ENCODE results near the gene CDC20B. TPM values are rescaled to one million over a fixed set of nuclear protein-coding genes. Genes with fewer than 3 reads are reported as not detected.

Gene CDC20B
- total and polyA plus RNA-seq, 2 of the 8 experiments (the other 6 are each of a cell fraction or from before 2014, with no cell fraction given): 0.06 TPM; not detected in 1

DNA sequence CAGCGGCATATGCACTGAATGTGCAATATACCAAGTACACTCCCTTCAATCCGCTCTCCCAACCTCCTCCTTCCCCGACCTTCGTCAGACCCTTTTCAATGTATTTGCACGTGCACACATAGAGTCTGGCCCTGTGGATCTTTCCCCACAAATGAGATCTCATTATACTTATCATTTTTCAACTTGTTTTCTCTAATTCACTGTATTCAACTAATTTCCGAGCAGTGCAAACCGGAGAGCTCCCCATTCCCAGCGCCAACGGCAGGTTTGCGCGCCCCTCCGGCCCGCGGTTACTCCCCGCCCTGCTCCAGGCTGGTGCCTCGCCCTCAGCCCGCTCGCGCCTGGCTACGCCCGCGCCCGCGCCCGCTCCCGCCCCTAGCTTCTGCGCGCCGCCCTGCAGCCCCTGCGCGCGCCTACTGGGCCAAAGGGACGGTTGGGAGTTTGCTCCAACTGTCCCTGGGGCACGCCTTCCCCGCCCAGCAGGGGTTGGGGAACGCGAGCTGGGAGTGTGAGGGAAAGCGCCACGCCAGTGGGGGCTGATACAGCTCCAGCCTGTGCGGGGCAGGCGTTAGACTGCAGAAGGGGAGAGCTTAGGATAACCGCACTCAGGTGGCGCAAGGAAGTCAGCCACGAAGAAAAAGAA lies 3.3 kb upstream of the CDC20B start (continued):
- TF ChIP-seq, protein P1, sequence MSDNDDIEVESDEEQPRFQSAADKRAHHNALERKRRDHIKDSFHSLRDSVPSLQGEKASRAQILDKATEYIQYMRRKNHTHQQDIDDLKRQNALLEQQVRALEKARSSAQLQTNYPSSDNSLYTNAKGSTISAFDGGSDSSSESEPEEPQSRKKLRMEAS (IDR thresholded peaks at IDR 0.05): peak; percentile 78
- TF ChIP-seq JUN (IDR thresholded peaks at IDR 0.05; ENCODE audit: low read depth, low read length): no peak
- no peak for TF ChIP-seq SIX5 (IDR thresholded peaks at IDR 0.05; ENCODE audit: low read depth, low read length)
- TF ChIP-seq, protein P2, sequence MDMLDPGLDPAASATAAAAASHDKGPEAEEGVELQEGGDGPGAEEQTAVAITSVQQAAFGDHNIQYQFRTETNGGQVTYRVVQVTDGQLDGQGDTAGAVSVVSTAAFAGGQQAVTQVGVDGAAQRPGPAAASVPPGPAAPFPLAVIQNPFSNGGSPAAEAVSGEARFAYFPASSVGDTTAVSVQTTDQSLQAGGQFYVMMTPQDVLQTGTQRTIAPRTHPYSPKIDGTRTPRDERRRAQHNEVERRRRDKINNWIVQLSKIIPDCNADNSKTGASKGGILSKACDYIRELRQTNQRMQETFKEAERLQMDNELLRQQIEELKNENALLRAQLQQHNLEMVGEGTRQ (IDR thresholded peaks at IDR 0.05; ENCODE audit: low read length): no peak
- TF ChIP-seq ZNF274 (IDR thresholded peaks at IDR 0.05; ENCODE audit: borderline replicate concordance, extremely low read depth, low read length): no peak
- 0 out of 2 replicates have a peak, but pooled peaks have one; percentile 9 for TF ChIP-seq TBP (IDR thresholded peaks at IDR 0.05; ENCODE audit: low read depth, low read length)
- TF ChIP-seq TEAD4 (IDR thresholded peaks at IDR 0.05; ENCODE audit: low read depth, low read length): no peak
- no peak for TF ChIP-seq MAFK (IDR thresholded peaks at IDR 0.05; ENCODE audit: low read depth, low read length)
- TF ChIP-seq, protein P3, sequence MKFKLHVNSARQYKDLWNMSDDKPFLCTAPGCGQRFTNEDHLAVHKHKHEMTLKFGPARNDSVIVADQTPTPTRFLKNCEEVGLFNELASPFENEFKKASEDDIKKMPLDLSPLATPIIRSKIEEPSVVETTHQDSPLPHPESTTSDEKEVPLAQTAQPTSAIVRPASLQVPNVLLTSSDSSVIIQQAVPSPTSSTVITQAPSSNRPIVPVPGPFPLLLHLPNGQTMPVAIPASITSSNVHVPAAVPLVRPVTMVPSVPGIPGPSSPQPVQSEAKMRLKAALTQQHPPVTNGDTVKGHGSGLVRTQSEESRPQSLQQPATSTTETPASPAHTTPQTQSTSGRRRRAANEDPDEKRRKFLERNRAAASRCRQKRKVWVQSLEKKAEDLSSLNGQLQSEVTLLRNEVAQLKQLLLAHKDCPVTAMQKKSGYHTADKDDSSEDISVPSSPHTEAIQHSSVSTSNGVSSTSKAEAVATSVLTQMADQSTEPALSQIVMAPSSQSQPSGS (IDR thresholded peaks at IDR 0.05; ENCODE audit: low read length): no peak
- no peak for TF ChIP-seq NANOG (IDR thresholded peaks at IDR 0.05; ENCODE audit: insufficient read depth, low read depth, low read length, poor library complexity, severe bottlenecking)
- TF ChIP-seq RFX5 (IDR thresholded peaks at IDR 0.05; ENCODE audit: borderline replicate concordance, low read depth, low read length): no peak
- no peak for TF ChIP-seq CHD1 (IDR thresholded peaks at IDR 0.05; ENCODE audit: low read depth, low read length)
- TF ChIP-seq BRCA1 (IDR thresholded peaks at IDR 0.05; ENCODE audit: low read depth, low read length): no peak
- TF ChIP-seq POLR2AphosphoS5 (IDR thresholded peaks at IDR 0.05; ENCODE audit: low read depth, low read length): no peak

Data from H1 (cell line).